Heart left ventricle (tissue), 16 donors: ENCODE measurements around the gene MICAL3. TPM values are rescaled to one million over a fixed set of nuclear protein-coding genes. Genes with fewer than 3 reads are reported as not detected.

Source experiments
- ATAC-seq, 4 donors: fragments of 200-7000 bp; cut with Tn5 transposase; one replicate each; pipeline ENCODE4 v1.9.1; 2020 to 2022; ENCODE audit warnings: moderate library complexity in 4 of 4, mild to moderate bottlenecking in 3 of 4, moderate number of reproducible peaks in 1 of 4
- DNase-seq, 5 donors: peaks; one replicate each; pipeline ENCODE4 v3.0.0-alpha.2; 2020
- H3K27ac ChIP-seq, 12 donors: fragments of 200-600 bp; sonication (generic) in 4 of 12; one replicate each; pipeline versions ENCODE4 v1.5.0 to v1.8.0; 2016 to 2022; ENCODE audit warnings: mild to moderate bottlenecking in 2 of 12
- H3K27me3 ChIP-seq, 9 donors: fragments of 200-600 bp; sonication (generic) in 2 of 9; one replicate each; pipeline versions ENCODE4 v1.5.1 to v1.8.0; 2016 to 2022; ENCODE audit warnings: mild to moderate bottlenecking in 3 of 9
- H3K36me3 ChIP-seq, 9 donors: fragments of 200-600 bp; sonication (generic) in 2 of 9; one replicate each; pipeline versions ENCODE4 v1.5.0 to v1.8.0; 2018 to 2022; ENCODE audit warnings: mild to moderate bottlenecking in 2 of 9
- H3K4me1 ChIP-seq, 12 donors: fragments of 200-600 bp; sonication (generic) in 4 of 12; one replicate each; pipeline versions ENCODE4 v1.5.0 to v1.8.0; 2016 to 2022; ENCODE audit warnings: mild to moderate bottlenecking in 3 of 12
- H3K4me3 ChIP-seq, 12 donors: fragments of 200-600 bp; sonication (generic) in 4 of 12; one replicate each; pipeline versions ENCODE4 v1.5.0 to v1.8.0; 2017 to 2022; ENCODE audit warnings: mild to moderate bottlenecking in 9 of 12, moderate library complexity in 4 of 12
- H3K9me3 ChIP-seq, 12 donors: fragments of 200-600 bp; sonication (generic) in 4 of 12; one replicate each; pipeline versions ENCODE4 v1.5.0 to v1.8.0; 2016 to 2022; ENCODE audit warnings: mild to moderate bottlenecking in 1 of 12
- POLR2A ChIP-seq, 2 donors: fragments of 450-650 bp; IDR thresholded peaks; one replicate each; pipeline ENCODE4 v1.6.1; 2017; ENCODE audit warnings: antibody characterized with exemption in 2 of 2, mild to moderate bottlenecking in 2 of 2, moderate library complexity in 2 of 2
- WGBS, 4 donors: extraction: QIAGEN DNeasy Blood & Tissue Kit in 2 of 4; methylation state at CpG; one replicate each; pipeline versions ENCODE4 v1.1.5 to v1.1.7; 2013 to 2018; 5-methylcytosine and 5-hydroxymethylcytosine counted together
- intact Hi-C, 10 donors: fragments of 100-400 bp; cut with DNase I; formaldehyde crosslinking; loops; one replicate each; pipeline versions ENCODE4 v1.11.1 to v1.14.2; 2022
- polyA plus RNA-seq, 2 donors: library from polyadenylated mRNA; stranded (reverse); fragments of 200-250 nt; gene quantifications; one replicate each; pipeline ENCODE4 v1.2.3, GENCODE V29; 2013
- total RNA-seq, 9 donors: library from RNA; depleted of rRNA in 2 of 9; stranded (reverse); fragments of >200 nt in 2 of 9; fragmentation: NEBNext Ultra II Directional in 3 of 9; extraction: Animal tissue kit (Norgen Biotek cat#: 25700) in 3 of 9; gene quantifications; one replicate each; pipeline versions ENCODE4 v1.1.0 to v1.2.4, GENCODE V29; 2016 to 2023
- TF ChIP-seq, protein P1 (sequence below), 12 donors: fragments of 200-600 bp; sonication (generic) in 4 of 12; IDR thresholded peaks; one replicate each; pipeline versions ENCODE4 v1.5.0 to v1.8.0; 2018 to 2022; ENCODE audit warnings: antibody characterized with exemption in 12 of 12, mild to moderate bottlenecking in 5 of 12
- donor health status: ischemic (EF 13 %, LVEDD 7.1; RV severe dilation, severe dysfunction).
- donor health status: healthy with polysubstance abuse.
- donor health status: DM: no; HTN: yes; CAD: no.
- donor health status: DM: no; HTN: no; CAD: no.
- donor health status: ischemic (EF 25% LVEDD 6.9; RV normal size, moderate dysfunction).
- donor health status: ischemic (EF 25% LVEDD 5.7; RV mildly dilated, moderate dysfunction).
- donor health status: healthy.
- donor health status: DM: yes; HTN: yes; CAD: no.
- donor health status: ischemic (EF 35%, LVEDD 5.7; RV mildly dilated, moderate dysfunction).
- donor health status: nonischemic (EF 11% LVEDD 7.7; RV severe dilation, severe dysfunction).
- donor health status: DM: yes; HTN: yes; CAD: no.
- donor health status: PGD.
- donor health status: ischemic (EF 29% LVEDD 5.4; RV normal size, mild dysfunction).
- donor health status: nonischemic (EF 23%, LVEDD 6.1; RV moderate dilation, normal function).

Gene MICAL3
- total and polyA plus RNA-seq, 11 donors: 41.3 to 125 (median 83.3) TPM

DNA sequence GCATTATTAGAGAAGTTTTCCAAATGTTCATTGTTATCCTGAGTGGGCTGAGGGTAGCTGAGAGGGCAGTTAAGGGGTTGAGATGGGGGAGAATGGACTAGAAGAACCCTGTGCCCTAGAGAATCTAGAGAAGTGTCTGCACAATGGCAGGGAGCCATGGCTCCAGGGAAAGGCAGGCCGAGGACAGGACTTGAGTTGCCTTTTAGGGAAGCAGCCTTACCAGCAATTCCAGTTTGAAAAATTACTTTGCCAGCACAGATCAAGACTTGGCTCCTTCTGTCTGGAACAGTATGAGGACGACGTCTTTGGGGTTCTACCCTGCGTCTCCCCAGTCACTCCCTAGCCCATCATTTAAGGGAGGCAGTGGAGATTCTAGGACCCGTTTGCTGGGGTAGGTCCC lies 25.7 kb upstream of the MICAL3 start:
- intact Hi-C loops: no loop called here
- no peak for DNase-seq
- Histone ChIP-seq H3K36me3 (no peaks in the 10 kb centered on the region), H3K4me1 (peaks cover 0 to 4% (median 1%) of the 10 kb centered on the region in 12 donors), H3K4me3 (no peak overlapping the region), H3K27ac (peak overlapping the region in 1 of 12 donors; percentile 54), H3K27me3 (peaks cover 0 to 8% (median 0%) of the 10 kb centered on the region in 9 donors), H3K9me3 (no peaks in the 10 kb centered on the region)
- ATAC-seq: no peak
- 81 to 86% (median 82%) methylated on average over 5 of the region's 5 CpGs for WGBS, 4 donors
- TF ChIP-seq, protein P1, sequence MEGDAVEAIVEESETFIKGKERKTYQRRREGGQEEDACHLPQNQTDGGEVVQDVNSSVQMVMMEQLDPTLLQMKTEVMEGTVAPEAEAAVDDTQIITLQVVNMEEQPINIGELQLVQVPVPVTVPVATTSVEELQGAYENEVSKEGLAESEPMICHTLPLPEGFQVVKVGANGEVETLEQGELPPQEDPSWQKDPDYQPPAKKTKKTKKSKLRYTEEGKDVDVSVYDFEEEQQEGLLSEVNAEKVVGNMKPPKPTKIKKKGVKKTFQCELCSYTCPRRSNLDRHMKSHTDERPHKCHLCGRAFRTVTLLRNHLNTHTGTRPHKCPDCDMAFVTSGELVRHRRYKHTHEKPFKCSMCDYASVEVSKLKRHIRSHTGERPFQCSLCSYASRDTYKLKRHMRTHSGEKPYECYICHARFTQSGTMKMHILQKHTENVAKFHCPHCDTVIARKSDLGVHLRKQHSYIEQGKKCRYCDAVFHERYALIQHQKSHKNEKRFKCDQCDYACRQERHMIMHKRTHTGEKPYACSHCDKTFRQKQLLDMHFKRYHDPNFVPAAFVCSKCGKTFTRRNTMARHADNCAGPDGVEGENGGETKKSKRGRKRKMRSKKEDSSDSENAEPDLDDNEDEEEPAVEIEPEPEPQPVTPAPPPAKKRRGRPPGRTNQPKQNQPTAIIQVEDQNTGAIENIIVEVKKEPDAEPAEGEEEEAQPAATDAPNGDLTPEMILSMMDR (IDR thresholded peaks at IDR 0.05): no peak
- TF ChIP-seq POLR2A (IDR thresholded peaks at IDR 0.05): no peak

DNA sequence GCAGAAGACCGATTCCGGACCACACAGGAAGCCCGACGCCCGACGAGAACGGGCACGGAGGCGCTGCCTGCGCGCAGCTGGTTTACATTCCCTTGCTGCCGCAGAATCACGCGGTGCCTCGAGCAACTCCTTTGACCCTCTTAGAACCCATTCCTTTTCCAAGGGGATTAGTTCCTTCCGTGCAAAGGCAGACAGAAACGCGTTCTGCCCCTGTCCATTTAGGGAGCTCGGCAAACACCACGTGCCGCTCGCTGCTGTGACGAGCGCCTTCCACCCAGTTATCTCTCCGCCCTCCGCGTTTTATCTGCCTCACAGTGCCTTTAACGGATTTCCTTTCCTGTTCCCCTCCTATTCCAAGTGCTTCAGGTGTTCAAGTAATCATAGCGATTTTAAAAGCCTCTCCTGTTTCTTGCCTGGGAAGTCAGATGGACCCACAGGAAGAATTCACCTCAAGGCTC lies 24.1 kb upstream of the MICAL3 start:
- peaks cover 0 to 8% (median 0%) of the 10 kb centered on the region in 9 donors for H3K27me3 ChIP-seq
- H3K36me3 ChIP-seq: no peaks in the 10 kb centered on the region
- intact Hi-C loops: no loop called here
- peak overlapping the region in 2 of 12 donors; percentile 22 to 36 for H3K4me3 ChIP-seq
- peak overlapping the region in 2 of 12 donors; percentile 3 to 51 for H3K27ac ChIP-seq
- no peaks in the 10 kb centered on the region for H3K9me3 ChIP-seq
- TF ChIP-seq POLR2A (IDR thresholded peaks at IDR 0.05): no peak
- TF ChIP-seq, protein P1 (IDR thresholded peaks at IDR 0.05): no peak
- ATAC-seq (no peak), DNase-seq (no peak)
- peaks cover 0 to 19% (median 12%) of the 10 kb centered on the region in 12 donors for H3K4me1 ChIP-seq
- WGBS, 4 donors: 55 to 74% (median 61%) methylated on average over 25 to 29 of the region's 29 CpGs

DNA sequence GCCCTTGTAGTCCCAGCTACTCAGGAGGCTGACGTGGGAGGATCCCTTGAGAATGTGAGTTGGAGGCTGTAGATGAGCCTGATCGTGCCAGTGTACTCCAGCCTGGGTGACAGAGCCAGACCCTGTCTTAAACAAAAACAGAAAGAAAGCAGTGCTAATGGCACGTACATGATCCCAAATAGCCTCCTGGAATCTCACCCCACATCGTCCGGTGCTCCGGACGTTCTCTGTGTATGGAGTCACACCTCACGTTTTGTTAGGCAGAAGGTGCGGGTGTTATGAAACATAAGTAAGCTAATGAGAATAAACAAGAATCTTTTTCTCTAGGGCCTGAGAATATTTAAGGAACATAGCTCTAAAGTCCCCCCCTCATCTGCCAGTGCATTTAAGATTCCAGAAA lies 23.7 kb upstream of the MICAL3 start:
- H3K9me3 ChIP-seq: no peaks in the 10 kb centered on the region
- intact Hi-C loops: no loop called here
- peak overlapping the region in 2 of 12 donors; percentile 22 to 36 for H3K4me3 ChIP-seq
- DNase-seq (no peak), ATAC-seq (no peak)
- no peaks in the 10 kb centered on the region for H3K36me3 ChIP-seq
- H3K27me3 ChIP-seq: peaks cover 0 to 8% (median 0%) of the 10 kb centered on the region in 9 donors
- peaks cover 0 to 24% (median 12%) of the 10 kb centered on the region in 12 donors for H3K4me1 ChIP-seq
- no peak for TF ChIP-seq POLR2A (IDR thresholded peaks at IDR 0.05)
- TF ChIP-seq, protein P1 (IDR thresholded peaks at IDR 0.05): no peak
- 85 to 92% (median 91%) methylated on average over 9 of the region's 9 CpGs for WGBS, 4 donors
- H3K27ac ChIP-seq: peak overlapping the region in 2 of 12 donors; percentile 3 to 51

DNA sequence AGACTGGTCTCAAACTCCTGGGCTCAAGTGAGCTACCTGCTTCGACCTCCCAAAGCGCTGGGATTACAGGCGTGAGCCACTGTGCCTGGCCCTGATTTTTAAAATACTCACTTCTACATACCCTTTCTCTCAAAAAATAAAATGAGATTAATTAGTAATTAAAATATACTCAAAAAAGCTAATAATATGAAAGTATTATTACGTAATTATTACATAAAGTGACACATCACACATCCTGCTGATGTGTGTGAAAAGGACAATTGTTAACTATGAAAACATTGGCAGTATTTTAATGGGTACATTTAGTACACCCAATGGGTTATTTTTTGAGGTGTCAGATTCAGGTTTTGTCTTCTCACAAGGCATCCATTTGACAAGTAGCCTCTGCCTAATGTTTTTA lies 21.4 kb upstream of the MICAL3 start:
- intact Hi-C loops: no loop called here
- Histone ChIP-seq H3K9me3 (no peaks in the 10 kb centered on the region), H3K4me1 (peaks cover 0 to 30% (median 15%) of the 10 kb centered on the region in 12 donors), H3K27me3 (peaks cover 0 to 8% (median 0%) of the 10 kb centered on the region in 9 donors), H3K36me3 (no peaks in the 10 kb centered on the region), H3K27ac (no peak overlapping the region), H3K4me3 (no peak overlapping the region)
- 91 to 98% (median 96%) methylated on average over 4 of the region's 4 CpGs for WGBS, 4 donors
- no peak for DNase-seq
- TF ChIP-seq, protein P1 (IDR thresholded peaks at IDR 0.05): no peak
- no peak for TF ChIP-seq POLR2A (IDR thresholded peaks at IDR 0.05)
- no peak for ATAC-seq
